Measurements from ENCODE around the gene ZBTB46. TPM values are rescaled to one million over a fixed set of nuclear protein-coding genes. Genes with fewer than 3 reads are reported as not detected.
"Not testable (repeated sequence)": the region's sequence is repeated elsewhere in the genome, so short reads cannot be mapped to it uniquely, and the experiment has no call there.

The ZBTB46 gene
- total RNA-seq, 1 donor from 2014 or later = 0.84 TPM

- DNase-seq; H3K27me3 Mint-ChIP-seq; H3K9me3 Mint-ChIP-seq; intact Hi-C loops (cut with micrococcal nuclease); H3K36me3 Mint-ChIP-seq (ENCODE audit: low read depth); H3K4me3 Mint-ChIP-seq: not testable (repeated sequence)
- peak overlapping the region; percentile 29 for H3K27ac Mint-ChIP-seq
- H3K4me1 Mint-ChIP-seq = peaks cover 19% of the 10 kb centered on the region
These were observed 22.6 kb upstream of the ZBTB46 start for GRCh38 chr20:63853733-63854068.

- Mint-ChIP-seq H3K4me1 (peaks cover 13% of the 10 kb centered on the region), H3K27ac (peak overlapping the region; percentile 9)
- H3K9me3 Mint-ChIP-seq; DNase-seq; H3K27me3 Mint-ChIP-seq; H3K4me3 Mint-ChIP-seq; H3K36me3 Mint-ChIP-seq (ENCODE audit: low read depth); intact Hi-C loops (cut with micrococcal nuclease): not testable (repeated sequence)
These were observed 20.5 kb upstream of the ZBTB46 start for GRCh38 chr20:63851548-63851943.

GRCh38 chr20:63850689-63851547 lies 19.9 kb upstream of the ZBTB46 start:
- intact Hi-C loops (cut with micrococcal nuclease) = no loop called here
- Mint-ChIP-seq H3K4me3 (no peak overlapping the region), H3K27ac (peak overlapping the region; percentile 9)

GRCh38 chr20:63848003-63848911 lies 17.2 kb upstream of the ZBTB46 start:
- no peaks in the 10 kb centered on the region for H3K9me3 Mint-ChIP-seq
- intact Hi-C loops (cut with micrococcal nuclease) = no loop called here

More at GRCh38 chr20:63850689-63851547, 19.9 kb upstream of the ZBTB46 start:
- no peaks in the 10 kb centered on the region for H3K9me3 Mint-ChIP-seq
- peaks cover 15% of the 10 kb centered on the region for H3K4me1 Mint-ChIP-seq
- DNase-seq = no peak
- no peaks in the 10 kb centered on the region for H3K36me3 Mint-ChIP-seq (ENCODE audit: low read depth)
- H3K27me3 Mint-ChIP-seq = peaks cover 6% of the 10 kb centered on the region

GRCh38 chr20:63847237-63848002 lies 16.4 kb upstream of the ZBTB46 start:
- Mint-ChIP-seq H3K27me3 (peaks cover 27% of the 10 kb centered on the region), H3K4me3 (no peak overlapping the region), H3K36me3 (ENCODE audit: low read depth) (no peaks in the 10 kb centered on the region), H3K4me1 (peaks cover 20% of the 10 kb centered on the region), H3K9me3 (no peaks in the 10 kb centered on the region), H3K27ac (no peak overlapping the region)
- intact Hi-C loops (cut with micrococcal nuclease) = no loop called here
- no peak for DNase-seq

More at GRCh38 chr20:63848003-63848911, 17.2 kb upstream of the ZBTB46 start:
- no peak overlapping the region for H3K27ac Mint-ChIP-seq
- no peak for DNase-seq
- peaks cover 21% of the 10 kb centered on the region for H3K27me3 Mint-ChIP-seq
- peaks cover 19% of the 10 kb centered on the region for H3K4me1 Mint-ChIP-seq
- H3K36me3 Mint-ChIP-seq (ENCODE audit: low read depth) = no peaks in the 10 kb centered on the region
- no peak overlapping the region for H3K4me3 Mint-ChIP-seq

GRCh38 chr20:63846888-63847236 lies 15.8 kb upstream of the ZBTB46 start:
- Mint-ChIP-seq H3K4me1 (peaks cover 20% of the 10 kb centered on the region), H3K4me3 (no peak overlapping the region), H3K27ac (no peak overlapping the region), H3K9me3 (no peaks in the 10 kb centered on the region), H3K27me3 (peaks cover 30% of the 10 kb centered on the region), H3K36me3 (ENCODE audit: low read depth) (no peaks in the 10 kb centered on the region)
- no peak for DNase-seq
- intact Hi-C loops (cut with micrococcal nuclease) = no loop called here

- no peak overlapping the region for H3K4me3 Mint-ChIP-seq
- intact Hi-C loops (cut with micrococcal nuclease) = no loop called here
- H3K27me3 Mint-ChIP-seq = peaks cover 30% of the 10 kb centered on the region
- no peaks in the 10 kb centered on the region for H3K36me3 Mint-ChIP-seq (ENCODE audit: low read depth)
- no peak for DNase-seq
- no peak overlapping the region for H3K27ac Mint-ChIP-seq
- peaks cover 18% of the 10 kb centered on the region for H3K4me1 Mint-ChIP-seq
- no peaks in the 10 kb centered on the region for H3K9me3 Mint-ChIP-seq
These were observed 15.2 kb upstream of the ZBTB46 start for GRCh38 chr20:63846128-63846771.

GRCh38 chr20:63844511-63844991 lies 13.5 kb upstream of the ZBTB46 start:
- no peak overlapping the region for H3K27ac Mint-ChIP-seq
- no peaks in the 10 kb centered on the region for H3K36me3 Mint-ChIP-seq (ENCODE audit: low read depth)
- peaks cover 10% of the 10 kb centered on the region for H3K4me1 Mint-ChIP-seq
- peaks cover 32% of the 10 kb centered on the region for H3K27me3 Mint-ChIP-seq
- intact Hi-C loops (cut with micrococcal nuclease) = no loop called here
- no peaks in the 10 kb centered on the region for H3K9me3 Mint-ChIP-seq
- DNase-seq = no peak
- H3K4me3 Mint-ChIP-seq = no peak overlapping the region

GRCh38 chr20:63843778-63844177 lies 12.7 kb upstream of the ZBTB46 start:
- intact Hi-C loops (cut with micrococcal nuclease) = no loop called here
- Mint-ChIP-seq H3K9me3 (no peaks in the 10 kb centered on the region), H3K4me1 (peaks cover 10% of the 10 kb centered on the region), H3K27me3 (peaks cover 32% of the 10 kb centered on the region), H3K27ac (no peak overlapping the region), H3K36me3 (ENCODE audit: low read depth) (no peaks in the 10 kb centered on the region), H3K4me3 (no peak overlapping the region)
- DNase-seq = no peak

GRCh38 chr20:63843222-63843621 lies 12.2 kb upstream of the ZBTB46 start:
- no peaks in the 10 kb centered on the region for H3K9me3 Mint-ChIP-seq
- intact Hi-C loops (cut with micrococcal nuclease) = no loop called here
- no peaks in the 10 kb centered on the region for H3K36me3 Mint-ChIP-seq (ENCODE audit: low read depth)
- peaks cover 32% of the 10 kb centered on the region for H3K27me3 Mint-ChIP-seq
- no peak overlapping the region for H3K4me3 Mint-ChIP-seq
- no peak for DNase-seq
- H3K27ac Mint-ChIP-seq = no peak overlapping the region
- H3K4me1 Mint-ChIP-seq = peaks cover 10% of the 10 kb centered on the region

GRCh38 chr20:63842258-63842657 lies 11.2 kb upstream of the ZBTB46 start:
- H3K9me3 Mint-ChIP-seq = no peaks in the 10 kb centered on the region
- H3K27ac Mint-ChIP-seq = no peak overlapping the region
- no peaks in the 10 kb centered on the region for H3K36me3 Mint-ChIP-seq (ENCODE audit: low read depth)
- H3K27me3 Mint-ChIP-seq = peaks cover 36% of the 10 kb centered on the region
- H3K4me1 Mint-ChIP-seq = peaks cover 14% of the 10 kb centered on the region
- DNase-seq = no peak
- H3K4me3 Mint-ChIP-seq = no peak overlapping the region
- intact Hi-C loops (cut with micrococcal nuclease) = no loop called here

- H3K27me3 Mint-ChIP-seq = peaks cover 30% of the 10 kb centered on the region
- peak overlapping the region; percentile 53 for H3K27ac Mint-ChIP-seq
- no peaks in the 10 kb centered on the region for H3K9me3 Mint-ChIP-seq
- no peaks in the 10 kb centered on the region for H3K36me3 Mint-ChIP-seq (ENCODE audit: low read depth)
- no peak for DNase-seq
- peaks cover 12% of the 10 kb centered on the region for H3K4me1 Mint-ChIP-seq
- H3K4me3 Mint-ChIP-seq = no peak overlapping the region
- intact Hi-C loops (cut with micrococcal nuclease) = no loop called here
These were observed 9.4 kb upstream of the ZBTB46 start for GRCh38 chr20:63840405-63840828.

GRCh38 chr20:63839620-63840019 lies 8.6 kb upstream of the ZBTB46 start:
- Mint-ChIP-seq H3K36me3 (ENCODE audit: low read depth) (no peaks in the 10 kb centered on the region), H3K27me3 (peaks cover 27% of the 10 kb centered on the region), H3K9me3 (no peaks in the 10 kb centered on the region), H3K27ac (no peak overlapping the region), H3K4me3 (no peak overlapping the region), H3K4me1 (peaks cover 12% of the 10 kb centered on the region)
- no peak for DNase-seq
- intact Hi-C loops (cut with micrococcal nuclease) = no loop called here

Data from activated CD4-positive, alpha-beta T cell treated with anti-CD3 and anti-CD28 coated beads, Interleukin-2, amount 10 ng/mL, durations not matched to agents 24 days and 14 days (primary cell).